ENCODE data around the gene ZFP57. TPM values are rescaled to one million over a fixed set of nuclear protein-coding genes. Genes with fewer than 3 reads are reported as not detected.

ZFP57 gene
- 0.59 and 2.8 TPM in 2 replicates for total RNA-seq (2014; rRNA removed; shearing (Covaris generic))
- polyA plus RNA-seq (2016; fragmentation: Nextera tagmentation; extraction: Ambion mirVana) = 0.84 and 1.3 TPM in 2 replicates
- long read RNA-seq, partial matches to known transcripts = 0 of 1 reads
- long read RNA-seq, other reads (novel, unspliced or antisense) = 0 of 1 reads

- TF ChIP-seq EZH2 (IDR thresholded peaks at IDR 0.05; ENCODE audit: low read depth, unreplicated experiment) (no peak), CREB1 (CRISPR knock-in tag; IDR thresholded peaks at IDR 0.05; ENCODE audit: low read depth) (no peak), NANOG (IDR thresholded peaks at IDR 0.05; ENCODE audit: borderline replicate concordance) (no peak), CTCF (conservative IDR thresholded peaks at IDR 0.05; ENCODE audit: low read depth in 2 of 2) (no peak), STAT1 (IDR thresholded peaks at IDR 0.05; ENCODE audit: unreplicated experiment) (no peak), ZNF462 (CRISPR knock-in tag; IDR thresholded peaks at IDR 0.05) (no peak), ETS1 (IDR thresholded peaks at IDR 0.05) (no peak), ZNF331 (CRISPR knock-in tag; IDR thresholded peaks at IDR 0.05; ENCODE audit: low read depth) (no peak), JUNB (IDR thresholded peaks at IDR 0.05; ENCODE audit: unreplicated experiment) (no peak), POLR2AphosphoS5 (IDR thresholded peaks at IDR 0.05; ENCODE audit: low read depth) (no peak), ZNF114 (CRISPR knock-in tag; IDR thresholded peaks at IDR 0.05) (no peak), EZH2phosphoT487 (IDR thresholded peaks at IDR 0.05; ENCODE audit: unreplicated experiment) (no peak)
- TF ChIP-seq, protein P1, sequence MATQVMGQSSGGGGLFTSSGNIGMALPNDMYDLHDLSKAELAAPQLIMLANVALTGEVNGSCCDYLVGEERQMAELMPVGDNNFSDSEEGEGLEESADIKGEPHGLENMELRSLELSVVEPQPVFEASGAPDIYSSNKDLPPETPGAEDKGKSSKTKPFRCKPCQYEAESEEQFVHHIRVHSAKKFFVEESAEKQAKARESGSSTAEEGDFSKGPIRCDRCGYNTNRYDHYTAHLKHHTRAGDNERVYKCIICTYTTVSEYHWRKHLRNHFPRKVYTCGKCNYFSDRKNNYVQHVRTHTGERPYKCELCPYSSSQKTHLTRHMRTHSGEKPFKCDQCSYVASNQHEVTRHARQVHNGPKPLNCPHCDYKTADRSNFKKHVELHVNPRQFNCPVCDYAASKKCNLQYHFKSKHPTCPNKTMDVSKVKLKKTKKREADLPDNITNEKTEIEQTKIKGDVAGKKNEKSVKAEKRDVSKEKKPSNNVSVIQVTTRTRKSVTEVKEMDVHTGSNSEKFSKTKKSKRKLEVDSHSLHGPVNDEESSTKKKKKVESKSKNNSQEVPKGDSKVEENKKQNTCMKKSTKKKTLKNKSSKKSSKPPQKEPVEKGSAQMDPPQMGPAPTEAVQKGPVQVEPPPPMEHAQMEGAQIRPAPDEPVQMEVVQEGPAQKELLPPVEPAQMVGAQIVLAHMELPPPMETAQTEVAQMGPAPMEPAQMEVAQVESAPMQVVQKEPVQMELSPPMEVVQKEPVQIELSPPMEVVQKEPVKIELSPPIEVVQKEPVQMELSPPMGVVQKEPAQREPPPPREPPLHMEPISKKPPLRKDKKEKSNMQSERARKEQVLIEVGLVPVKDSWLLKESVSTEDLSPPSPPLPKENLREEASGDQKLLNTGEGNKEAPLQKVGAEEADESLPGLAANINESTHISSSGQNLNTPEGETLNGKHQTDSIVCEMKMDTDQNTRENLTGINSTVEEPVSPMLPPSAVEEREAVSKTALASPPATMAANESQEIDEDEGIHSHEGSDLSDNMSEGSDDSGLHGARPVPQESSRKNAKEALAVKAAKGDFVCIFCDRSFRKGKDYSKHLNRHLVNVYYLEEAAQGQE (IDR thresholded peaks at IDR 0.05; ENCODE audit: unreplicated experiment) = no peak
- no peaks in the 10 kb centered on the region for H3K9me2 ChIP-seq (ENCODE audit: insufficient read depth)
- no peaks in the 10 kb centered on the region for H3K79me2 ChIP-seq (replicated peaks; ENCODE audit: insufficient read depth)
- Mint-ChIP-seq H3K4me1 (peaks cover 39% of the 10 kb centered on the region), H3K4me3 (no peak within 1 kb of the TSS), H3K9me3 (peaks cover 10% of the 10 kb centered on the region), H3K27me3 (ENCODE audit: insufficient read depth, low read depth, poor library complexity) (peaks cover 10% of the 10 kb centered on the region), H3K36me3 (ENCODE audit: low read depth) (peaks cover 4% of the 10 kb centered on the region; the same call in 1 of the 3 replicates), H3K27ac (no peak within 1 kb of the TSS)
- H4K20me1 ChIP-seq (replicated peaks; ENCODE audit: insufficient read depth) = no peaks in the 10 kb centered on the region
- ATAC-seq (no peak), DNase-seq (ENCODE audit: low spot score) (no peak)
- no peak within 1 kb of the TSS for H3K27ac ChIP-seq (ENCODE audit: low read depth)
- H3K27me3 ChIP-seq (ENCODE audit: insufficient read depth) = no peaks in the 10 kb centered on the region
- H3F3A ChIP-seq (replicated peaks; ENCODE audit: low read depth) = 0 out of 2 replicates have a peak, but pooled peaks cover 7% of the 10 kb centered on the region
- no peak within 1 kb of the TSS for H3K4me3 ChIP-seq
- no peaks in the 10 kb centered on the region; the same call in 1 of the 2 replicates for H3K36me3 ChIP-seq (ENCODE audit: insufficient read depth)
- H2AFZ ChIP-seq = peak within 1 kb of the TSS; percentile 44
- H3K4me2 ChIP-seq = no peak within 1 kb of the TSS
- peaks cover 21% of the 10 kb centered on the region for H3K4me1 ChIP-seq (ENCODE audit: insufficient read depth)
Measured at GRCh38 chr6:29680904-29681303, at the start of gene ZFP57. Gene ZFP57 (minus strand): TSS chr6:29681152. CDS start chr6:29677003, 4,149 bp downstream.

Measured in GM23338 (cell line).